NCI-H1436 treated with DMSO at 0.1 percent for 48 hours (cell line): ENCODE data around the gene D2HGDH.
A peak's percentile ranks its signal among the peaks of the same experiment; 100 is the strongest.

ENCODE experiments used
- DNase-seq: peaks from one replicate; lab custom pipeline; 2025; lab: John Stamatoyannopoulos, UW

Gene D2HGDH

GRCh38 chr2:241734467-241735208 lies at the start of gene D2HGDH:
TSS of gene D2HGDH (plus strand) at chr2:241734630. CDS start at chr2:241735225, 595 bp downstream.
- DNase-seq, result peak; percentile 38

DNA sequence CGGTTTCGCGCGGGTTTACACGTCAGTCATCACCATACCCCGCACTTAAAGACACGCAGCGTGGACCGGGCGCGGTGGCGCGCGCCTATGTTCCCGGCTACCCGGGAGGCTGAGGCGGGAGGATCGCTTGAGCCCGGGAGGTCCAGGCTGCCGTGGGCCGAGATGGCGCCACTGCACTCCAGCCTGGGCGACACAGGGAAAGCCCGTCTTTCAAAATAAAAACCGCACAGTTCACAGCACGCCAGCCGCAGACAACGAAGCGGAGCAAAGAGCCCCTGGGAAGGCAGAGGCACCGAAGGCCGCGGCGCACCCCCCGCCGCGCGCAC lies 48.1 kb upstream of the D2HGDH start:
- no peak for DNase-seq

GRCh38 chr2:241686650-241687425 lies 47.6 kb upstream of the D2HGDH start, which contains the start of gene DTYMK:
TSS of gene DTYMK (minus strand) at chr2:241686815. CDS start at chr2:241686783, 32 bp downstream.
- DNase-seq, result peak; percentile 43

- no peak for DNase-seq
These were observed 45.1 kb upstream of the D2HGDH start for GRCh38 chr2:241689306-241689705.

GRCh38 chr2:241690202-241690717 lies 44.2 kb upstream of the D2HGDH start:
- no peak for DNase-seq

DNA sequence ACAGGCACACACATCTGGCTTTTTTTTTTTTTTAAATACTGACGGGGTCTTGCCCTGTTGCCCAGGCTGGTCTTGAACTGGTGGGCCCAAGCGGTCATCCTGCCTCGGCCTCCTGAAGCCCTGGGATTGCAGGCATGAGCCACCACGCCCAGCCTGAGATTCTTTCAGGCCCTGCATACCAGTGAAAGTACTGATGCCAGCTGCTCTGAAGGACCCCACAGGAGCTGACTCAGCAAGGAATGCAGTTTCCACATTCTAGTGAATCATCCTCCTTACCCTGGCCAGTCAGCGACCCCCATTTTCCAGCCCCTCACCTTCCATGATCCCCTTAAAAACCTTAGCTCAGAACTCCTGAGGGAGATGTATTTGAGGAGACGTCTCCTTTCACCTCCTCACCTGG lies 42.0 kb upstream of the D2HGDH start:
- no peak for DNase-seq

DNA sequence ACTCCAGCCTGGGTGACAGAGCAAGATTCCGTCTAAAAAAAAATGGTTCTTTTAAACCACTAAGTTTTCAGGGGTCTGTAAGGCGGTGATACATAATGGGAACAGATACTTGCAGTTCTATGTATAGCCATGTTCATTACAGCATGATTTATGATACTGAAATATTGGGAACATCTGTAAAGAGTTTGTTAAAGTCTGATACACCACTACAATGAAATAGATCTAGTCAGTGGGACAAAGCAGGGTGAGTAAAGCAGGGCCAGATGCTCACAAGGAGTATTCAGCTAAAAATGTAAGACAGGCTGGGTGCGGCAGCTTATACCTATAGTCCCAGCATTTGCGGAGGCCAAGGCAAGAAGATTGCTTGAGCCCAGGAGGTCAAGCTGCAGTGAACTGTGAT lies 38.8 kb upstream of the D2HGDH start:
- no peak for DNase-seq

DNA sequence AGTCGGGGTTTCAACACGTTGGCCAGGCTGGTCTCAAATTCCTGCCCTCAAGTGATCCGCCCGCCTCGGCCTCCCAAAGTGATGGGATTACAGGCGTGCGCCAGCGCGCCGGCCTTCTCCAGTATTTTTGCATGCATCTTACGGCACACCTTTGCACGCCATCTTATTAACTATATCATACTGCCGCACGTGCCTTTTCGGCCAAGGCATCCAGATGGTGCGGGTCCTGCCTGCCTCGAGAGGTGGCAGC lies 33.4 kb upstream of the D2HGDH start:
- DNase-seq, result no peak

DNA sequence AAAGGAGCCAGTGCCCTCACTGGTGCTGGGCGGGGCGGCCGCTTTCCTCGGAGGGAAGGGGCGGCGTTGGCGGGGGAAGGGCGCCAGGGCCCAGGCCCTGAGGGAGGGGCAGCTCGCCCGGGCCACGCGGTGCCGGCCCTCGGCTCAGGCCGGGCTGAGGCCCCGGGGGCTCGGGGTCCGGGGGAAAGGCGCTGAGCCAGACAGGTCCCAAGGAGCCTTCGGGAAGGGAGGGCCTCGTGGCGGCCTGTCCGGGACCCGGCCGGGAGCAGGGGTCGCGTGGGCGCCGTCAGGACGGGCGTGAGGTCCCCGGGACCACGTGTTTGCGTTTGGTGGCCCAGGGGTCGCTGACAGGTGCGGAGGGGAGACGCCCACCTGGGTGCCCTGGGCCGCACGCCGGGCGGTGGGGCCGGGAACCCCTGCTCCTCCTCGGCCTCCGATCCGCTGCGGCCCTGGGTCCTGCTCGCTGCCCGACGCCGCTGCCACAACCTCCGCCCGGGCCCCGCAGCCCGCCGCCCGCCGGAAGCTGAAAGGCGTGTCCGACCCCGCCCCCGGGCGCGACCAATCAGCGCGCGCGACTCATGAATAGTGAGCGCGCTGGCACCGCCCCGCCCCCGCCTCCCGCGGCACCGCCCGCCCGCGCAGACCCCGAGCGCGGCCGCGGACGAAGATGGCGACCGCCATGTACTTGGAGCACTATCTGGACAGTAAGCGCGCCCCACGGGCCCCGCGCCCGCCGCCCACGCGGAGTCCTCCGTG lies 32.9 kb upstream of the D2HGDH start, which contains the start of gene ING5:
Gene ING5, plus strand, starts transcription at position 641 of the 756 bp plus-strand sequence. Its CDS starts 27 bp downstream, at position 668.
- DNase-seq, result peak; percentile 49

- peak; percentile 11 for DNase-seq
These were observed 32.0 kb upstream of the D2HGDH start for GRCh38 chr2:241702155-241703031.

DNA sequence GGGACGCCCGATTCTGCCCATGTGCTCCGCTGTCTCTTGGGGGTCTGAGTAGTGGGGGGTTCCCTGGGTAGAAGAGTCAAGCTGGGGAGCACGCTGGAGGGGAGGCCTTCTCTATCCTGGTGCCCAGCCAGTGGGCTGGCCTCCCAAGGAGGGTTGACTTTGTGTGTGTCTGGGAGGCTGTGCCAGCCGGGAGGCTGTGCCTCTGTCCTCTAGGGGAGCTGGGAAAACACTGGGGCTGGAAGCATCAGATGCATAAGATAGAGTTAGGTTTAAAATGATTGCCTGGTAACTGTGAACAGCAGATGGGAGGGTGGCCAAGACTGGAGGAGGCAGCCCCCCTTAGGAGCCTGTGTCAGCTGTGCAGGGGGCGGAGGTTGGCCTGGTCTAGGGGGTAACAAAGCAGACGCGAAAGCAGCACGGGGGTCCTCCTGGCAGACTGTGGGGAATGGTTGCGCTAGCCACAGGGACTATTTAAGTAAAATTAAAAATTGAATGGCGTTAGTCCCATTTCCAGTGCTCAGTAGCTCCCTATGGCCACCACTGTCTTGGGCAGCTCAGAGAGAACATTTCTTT lies 31.3 kb upstream of the D2HGDH start:
- DNase-seq, result no peak

DNA sequence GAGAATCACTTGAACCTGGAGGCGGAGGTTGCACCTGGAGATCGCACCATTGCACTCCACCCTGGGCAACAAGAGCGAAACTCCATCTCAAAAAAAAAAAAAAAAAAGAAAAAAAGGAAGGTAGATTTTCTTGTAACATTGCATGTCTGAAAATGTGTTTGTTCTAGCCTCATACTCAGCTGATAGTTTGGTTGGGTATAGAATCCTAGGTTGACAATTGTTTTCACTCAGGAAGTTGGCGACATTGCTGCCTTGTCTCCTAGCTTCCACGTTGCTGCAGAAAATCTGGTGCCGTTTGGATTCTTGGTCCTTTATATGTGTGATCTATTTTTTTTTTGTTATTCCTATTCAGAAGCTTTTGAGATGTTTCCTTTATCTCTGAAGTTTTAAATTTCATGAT lies 27.9 kb upstream of the D2HGDH start:
- no peak for DNase-seq

GRCh38 chr2:241708879-241709278 lies 25.6 kb upstream of the D2HGDH start:
- no peak for DNase-seq

GRCh38 chr2:241719093-241719492 lies 15.3 kb upstream of the D2HGDH start:
- DNase-seq, result no peak

- DNase-seq, result no peak
These were observed 14.3 kb upstream of the D2HGDH start for GRCh38 chr2:241720099-241720498.

DNA sequence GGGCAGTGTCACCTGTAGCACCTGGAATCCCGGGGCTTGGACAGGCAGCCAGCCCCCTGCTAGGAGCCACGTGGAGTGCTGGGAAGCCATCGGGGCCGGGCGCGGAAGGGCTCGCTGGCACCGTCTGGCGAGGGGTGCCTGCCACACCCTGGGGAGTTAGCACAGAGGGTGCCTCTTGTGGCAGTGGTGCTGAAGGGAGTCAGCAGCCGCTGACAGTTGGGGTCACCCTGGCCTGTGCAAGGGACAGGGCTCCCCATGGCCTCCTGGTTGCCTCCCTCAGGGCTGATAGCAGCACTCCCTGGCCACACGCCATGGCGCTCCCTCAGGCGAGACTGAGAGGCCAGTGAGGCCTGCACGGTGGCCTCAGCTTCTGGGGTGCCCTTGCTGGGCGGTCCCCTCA lies 13.9 kb upstream of the D2HGDH start:
- no peak for DNase-seq

GRCh38 chr2:241721852-241722251 lies 12.6 kb upstream of the D2HGDH start:
- no peak for DNase-seq

DNA sequence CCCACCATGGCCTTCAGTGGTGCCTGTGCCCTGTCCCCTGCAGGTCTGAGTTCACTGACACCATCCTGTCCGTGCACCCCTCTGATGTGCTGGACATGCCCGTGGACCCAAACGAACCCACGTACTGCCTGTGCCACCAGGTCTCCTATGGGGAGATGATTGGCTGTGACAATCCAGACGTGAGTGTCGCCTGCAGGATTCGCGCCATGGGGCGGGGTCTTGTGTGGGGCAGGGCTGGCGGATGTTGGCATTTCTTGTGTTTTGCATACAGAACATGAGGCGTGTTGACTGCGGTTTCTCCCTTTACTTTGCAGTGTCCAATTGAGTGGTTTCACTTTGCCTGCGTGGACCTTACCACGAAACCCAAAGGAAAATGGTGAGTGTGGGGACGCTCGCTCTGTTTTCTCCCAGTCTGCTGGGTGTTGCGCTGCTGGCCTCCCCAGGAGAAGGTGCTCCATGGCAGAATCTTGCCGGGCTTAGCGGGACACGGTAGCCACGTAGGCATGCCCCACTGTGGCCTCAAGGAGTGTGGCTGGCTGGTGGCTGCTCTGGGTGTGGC lies 11.5 kb upstream of the D2HGDH start:
- no peak for DNase-seq

GRCh38 chr2:241724259-241724974 lies 10.0 kb upstream of the D2HGDH start:
- no peak for DNase-seq
